ENCODE data around the gene C20orf96. TPM values are rescaled to one million over a fixed set of nuclear protein-coding genes. Genes with fewer than 3 reads are reported as not detected.

Gene C20orf96
- total RNA-seq (2022; extraction: Qiagen RNA extraction), result 10.8 to 12.6 TPM (median 11.2 TPM) in 5 replicates

GRCh38 chr20:290084-290831 is at the start of gene C20orf96:
TSS of gene C20orf96 (minus strand) at chr20:290750. CDS start at chr20:290610, 140 bp downstream.

GRCh38 chr20:325045-325888 is 34.7 kb upstream of the C20orf96 start, which contains the start of gene SOX12:
TSS of gene SOX12 (plus strand) at chr20:325552. CDS start at chr20:325925, 373 bp downstream.

GRCh38 chr20:297098-297924 is 6.8 kb upstream of the C20orf96 start, which contains the start of gene ZCCHC3:
TSS of gene ZCCHC3 (plus strand) at chr20:297570. CDS start at chr20:297587, 17 bp downstream.

GRCh38 chr20:257419-257818 is 33.1 kb downstream of the C20orf96 start, which contains the start of gene DEFB132:
TSS of gene DEFB132 (plus strand) at chr20:257724. CDS start at chr20:257779, 55 bp downstream.

GRCh38 chr20:226958-227357 is 63.6 kb downstream of the C20orf96 start, which contains the start of gene DEFB129:
TSS of gene DEFB129 (plus strand) at chr20:227258. CDS start at chr20:227289, 31 bp downstream.

Other genes with a start within 250 kb of the C20orf96 start
- gene DEFB125, start 203.1 kb downstream of the C20orf96 start, total RNA-seq (2022; extraction: Qiagen RNA extraction), result not detected in 5 replicates
- not detected in 5 replicates for gene DEFB126, start 148.2 kb downstream of the C20orf96 start, total RNA-seq (2022; extraction: Qiagen RNA extraction)
- gene DEFB127, start 133.3 kb downstream of the C20orf96 start, total RNA-seq (2022; extraction: Qiagen RNA extraction), result not detected in 5 replicates
- not detected in 5 replicates for gene DEFB128, start 101.0 kb downstream of the C20orf96 start, total RNA-seq (2022; extraction: Qiagen RNA extraction)
- not detected in 5 replicates for gene DEFB129, start 63.5 kb downstream of the C20orf96 start, total RNA-seq (2022; extraction: Qiagen RNA extraction)
- not detected in 5 replicates for gene DEFB132, start 33.0 kb downstream of the C20orf96 start, total RNA-seq (2022; extraction: Qiagen RNA extraction)
- gene ZCCHC3, start 6.8 kb upstream of the C20orf96 start, total RNA-seq (2022; extraction: Qiagen RNA extraction), result 19.9 to 22.0 TPM (median 21.2 TPM) in 5 replicates
- gene SOX12, start 34.8 kb upstream of the C20orf96 start, total RNA-seq (2022; extraction: Qiagen RNA extraction), result 20.3 to 26.2 TPM (median 23.6 TPM) in 5 replicates
- gene NRSN2, start 56.4 kb upstream of the C20orf96 start, total RNA-seq (2022; extraction: Qiagen RNA extraction), result 58.3 to 63.1 TPM (median 60.3 TPM) in 5 replicates
- 51.3 to 61.5 TPM (median 58.9 TPM) in 5 replicates for gene TRIB3, start 90.0 kb upstream of the C20orf96 start, total RNA-seq (2022; extraction: Qiagen RNA extraction)
- gene RBCK1, start 117.5 kb upstream of the C20orf96 start, total RNA-seq (2022; extraction: Qiagen RNA extraction), result 104 to 141 TPM (median 138 TPM) in 5 replicates
- 32.6 to 35.7 TPM (median 34.4 TPM) in 5 replicates for gene TBC1D20, start 171.8 kb upstream of the C20orf96 start, total RNA-seq (2022; extraction: Qiagen RNA extraction)